Mononuclear cell (primary cell): Measurements from ENCODE around the gene TRPM8. TPM values are rescaled to one million over a fixed set of nuclear protein-coding genes. Genes with fewer than 3 reads are reported as not detected.

Experiments
- H3K27me3 ChIP-seq: 2 replicates; pipeline ENCODE4 v1.6.0; 2011; ENCODE audit warnings: low read length, control low read depth; ENCODE audit not compliant: insufficient read depth
- H3K4me1 ChIP-seq: 2 replicates; pipeline ENCODE4 v1.5.1; 2011; ENCODE audit warnings: mild to moderate bottlenecking, low read length, control low read depth; ENCODE audit not compliant: insufficient read depth
- H3K4me3 ChIP-seq: 2 replicates; pipeline ENCODE4 v1.5.1; 2011; ENCODE audit warnings: mild to moderate bottlenecking, low read length, moderate library complexity
- H3K9me3 ChIP-seq: 2 replicates; pipeline ENCODE4 v1.5.1; 2011; ENCODE audit warnings: low read depth, mild to moderate bottlenecking, control low read depth, low read length
- total RNA-seq: library from RNA; depleted of rRNA; stranded (reverse); fragments of >200 nt; gene quantifications from one replicate; pipeline ENCODE4 v1.2.3, GENCODE V29; 2012

TRPM8 gene
- total RNA-seq, 1 donor = not detected

- H3K9me3 ChIP-seq = no peaks in the 10 kb centered on the region
- H3K4me1 ChIP-seq = peaks cover 7% of the 10 kb centered on the region
- H3K27me3 ChIP-seq = no peaks in the 10 kb centered on the region
- H3K4me3 ChIP-seq = no peak overlapping the region
Measured at GRCh38 chr2:233976690-233977294, 59.6 kb downstream of the TRPM8 start.

GRCh38 chr2:233977296-233977837 lies 60.2 kb downstream of the TRPM8 start:
- Histone ChIP-seq H3K9me3 (no peaks in the 10 kb centered on the region), H3K4me3 (no peak overlapping the region), H3K4me1 (peaks cover 7% of the 10 kb centered on the region), H3K27me3 (no peaks in the 10 kb centered on the region)

GRCh38 chr2:233979748-233980147 lies 62.6 kb downstream of the TRPM8 start:
- peaks cover 7% of the 10 kb centered on the region for H3K4me1 ChIP-seq
- H3K9me3 ChIP-seq = no peaks in the 10 kb centered on the region
- H3K4me3 ChIP-seq = no peak overlapping the region
- H3K27me3 ChIP-seq = no peaks in the 10 kb centered on the region

- no peaks in the 10 kb centered on the region for H3K9me3 ChIP-seq
- H3K4me1 ChIP-seq = peaks cover 7% of the 10 kb centered on the region
- no peak overlapping the region for H3K4me3 ChIP-seq
- no peaks in the 10 kb centered on the region for H3K27me3 ChIP-seq
Measured at GRCh38 chr2:233980955-233981561, 63.9 kb downstream of the TRPM8 start.

- no peaks in the 10 kb centered on the region for H3K27me3 ChIP-seq
- no peak overlapping the region for H3K4me3 ChIP-seq
- H3K9me3 ChIP-seq = no peaks in the 10 kb centered on the region
- H3K4me1 ChIP-seq = peaks cover 7% of the 10 kb centered on the region
Measured at GRCh38 chr2:233981574-233982420, 64.6 kb downstream of the TRPM8 start.

- H3K4me1 ChIP-seq = no peaks in the 10 kb centered on the region
- no peak overlapping the region for H3K4me3 ChIP-seq
- H3K9me3 ChIP-seq = no peaks in the 10 kb centered on the region
- H3K27me3 ChIP-seq = no peaks in the 10 kb centered on the region
Measured at GRCh38 chr2:233982421-233983121, 65.4 kb downstream of the TRPM8 start.

- Histone ChIP-seq H3K4me1 (no peaks in the 10 kb centered on the region), H3K4me3 (no peak overlapping the region), H3K27me3 (no peaks in the 10 kb centered on the region), H3K9me3 (no peaks in the 10 kb centered on the region)
Measured at GRCh38 chr2:233983445-233983844, 66.3 kb downstream of the TRPM8 start.

- H3K4me1 ChIP-seq = peaks cover 24% of the 10 kb centered on the region
- no peaks in the 10 kb centered on the region for H3K9me3 ChIP-seq
- H3K4me3 ChIP-seq = no peak overlapping the region
- H3K27me3 ChIP-seq = no peaks in the 10 kb centered on the region
Measured at GRCh38 chr2:233988581-233988980, 71.4 kb downstream of the TRPM8 start.

GRCh38 chr2:233989221-233989858 lies 72.2 kb downstream of the TRPM8 start:
- H3K27me3 ChIP-seq = no peaks in the 10 kb centered on the region
- peaks cover 24% of the 10 kb centered on the region for H3K4me1 ChIP-seq
- H3K9me3 ChIP-seq = no peaks in the 10 kb centered on the region
- no peak overlapping the region for H3K4me3 ChIP-seq

GRCh38 chr2:233990261-233990798 lies 73.2 kb downstream of the TRPM8 start:
- Histone ChIP-seq H3K27me3 (no peaks in the 10 kb centered on the region), H3K4me1 (peaks cover 24% of the 10 kb centered on the region), H3K4me3 (no peak overlapping the region), H3K9me3 (no peaks in the 10 kb centered on the region)

- Histone ChIP-seq H3K9me3 (no peaks in the 10 kb centered on the region), H3K4me3 (no peak overlapping the region), H3K4me1 (peaks cover 24% of the 10 kb centered on the region), H3K27me3 (no peaks in the 10 kb centered on the region)
Measured at GRCh38 chr2:233991196-233991595, 74.0 kb downstream of the TRPM8 start.

- Histone ChIP-seq H3K27me3 (no peaks in the 10 kb centered on the region), H3K9me3 (no peaks in the 10 kb centered on the region), H3K4me1 (peaks cover 24% of the 10 kb centered on the region), H3K4me3 (no peak overlapping the region)
Measured at GRCh38 chr2:233992513-233993217, 75.5 kb downstream of the TRPM8 start.

- Histone ChIP-seq H3K27me3 (no peaks in the 10 kb centered on the region), H3K9me3 (no peaks in the 10 kb centered on the region), H3K4me3 (no peak overlapping the region), H3K4me1 (peaks cover 24% of the 10 kb centered on the region)
Measured at GRCh38 chr2:233993461-233993860, 76.3 kb downstream of the TRPM8 start.

- Histone ChIP-seq H3K4me1 (peaks cover 23% of the 10 kb centered on the region), H3K27me3 (no peaks in the 10 kb centered on the region), H3K9me3 (no peaks in the 10 kb centered on the region), H3K4me3 (no peak overlapping the region)
Measured at GRCh38 chr2:233994151-233994550, 77.0 kb downstream of the TRPM8 start.
